Omental fat pad (tissue), 4 donors: ENCODE measurements around the gene PLEKHG4. TPM values are rescaled to one million over a fixed set of nuclear protein-coding genes. Genes with fewer than 3 reads are reported as not detected.

Experiments
- ATAC-seq: fragments of 150-250 bp; one replicate; pipeline ENCODE4 v1.9.1; 2016; ENCODE audit warnings: mild to moderate bottlenecking, moderate library complexity; ENCODE audit not compliant: low FRiP score
- DNase-seq: peaks from one replicate; pipeline ENCODE4 v3.0.0-alpha.2; 2019; ENCODE audit warnings: low spot score
- total RNA-seq, 4 donors: library from RNA; depleted of rRNA; stranded (reverse); fragments of >200 nt; gene quantifications; one replicate each; pipeline ENCODE4 v1.1.0, GENCODE V29; 2016
- TF ChIP-seq, protein P1 (sequence below), 3 donors: fragments of 450-650 bp; IDR thresholded peaks; one replicate each; pipeline ENCODE4 v1.5.1; 2016 to 2017; ENCODE audit warnings: antibody characterized with exemption in 3 of 3, mild to moderate bottlenecking in 3 of 3, moderate library complexity in 2 of 3

The PLEKHG4 gene, protein sequence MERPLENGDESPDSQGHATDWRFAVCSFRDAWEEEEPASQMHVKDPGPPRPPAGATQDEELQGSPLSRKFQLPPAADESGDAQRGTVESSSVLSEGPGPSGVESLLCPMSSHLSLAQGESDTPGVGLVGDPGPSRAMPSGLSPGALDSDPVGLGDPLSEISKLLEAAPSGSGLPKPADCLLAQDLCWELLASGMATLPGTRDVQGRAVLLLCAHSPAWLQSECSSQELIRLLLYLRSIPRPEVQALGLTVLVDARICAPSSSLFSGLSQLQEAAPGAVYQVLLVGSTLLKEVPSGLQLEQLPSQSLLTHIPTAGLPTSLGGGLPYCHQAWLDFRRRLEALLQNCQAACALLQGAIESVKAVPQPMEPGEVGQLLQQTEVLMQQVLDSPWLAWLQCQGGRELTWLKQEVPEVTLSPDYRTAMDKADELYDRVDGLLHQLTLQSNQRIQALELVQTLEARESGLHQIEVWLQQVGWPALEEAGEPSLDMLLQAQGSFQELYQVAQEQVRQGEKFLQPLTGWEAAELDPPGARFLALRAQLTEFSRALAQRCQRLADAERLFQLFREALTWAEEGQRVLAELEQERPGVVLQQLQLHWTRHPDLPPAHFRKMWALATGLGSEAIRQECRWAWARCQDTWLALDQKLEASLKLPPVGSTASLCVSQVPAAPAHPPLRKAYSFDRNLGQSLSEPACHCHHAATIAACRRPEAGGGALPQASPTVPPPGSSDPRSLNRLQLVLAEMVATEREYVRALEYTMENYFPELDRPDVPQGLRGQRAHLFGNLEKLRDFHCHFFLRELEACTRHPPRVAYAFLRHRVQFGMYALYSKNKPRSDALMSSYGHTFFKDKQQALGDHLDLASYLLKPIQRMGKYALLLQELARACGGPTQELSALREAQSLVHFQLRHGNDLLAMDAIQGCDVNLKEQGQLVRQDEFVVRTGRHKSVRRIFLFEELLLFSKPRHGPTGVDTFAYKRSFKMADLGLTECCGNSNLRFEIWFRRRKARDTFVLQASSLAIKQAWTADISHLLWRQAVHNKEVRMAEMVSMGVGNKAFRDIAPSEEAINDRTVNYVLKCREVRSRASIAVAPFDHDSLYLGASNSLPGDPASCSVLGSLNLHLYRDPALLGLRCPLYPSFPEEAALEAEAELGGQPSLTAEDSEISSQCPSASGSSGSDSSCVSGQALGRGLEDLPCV
- total RNA-seq, result 10 to 100 TPM in 3 of 4 donors, 1 to 10 TPM in 1; 5.8 to 19.9 (median 12.4) TPM

DNA sequence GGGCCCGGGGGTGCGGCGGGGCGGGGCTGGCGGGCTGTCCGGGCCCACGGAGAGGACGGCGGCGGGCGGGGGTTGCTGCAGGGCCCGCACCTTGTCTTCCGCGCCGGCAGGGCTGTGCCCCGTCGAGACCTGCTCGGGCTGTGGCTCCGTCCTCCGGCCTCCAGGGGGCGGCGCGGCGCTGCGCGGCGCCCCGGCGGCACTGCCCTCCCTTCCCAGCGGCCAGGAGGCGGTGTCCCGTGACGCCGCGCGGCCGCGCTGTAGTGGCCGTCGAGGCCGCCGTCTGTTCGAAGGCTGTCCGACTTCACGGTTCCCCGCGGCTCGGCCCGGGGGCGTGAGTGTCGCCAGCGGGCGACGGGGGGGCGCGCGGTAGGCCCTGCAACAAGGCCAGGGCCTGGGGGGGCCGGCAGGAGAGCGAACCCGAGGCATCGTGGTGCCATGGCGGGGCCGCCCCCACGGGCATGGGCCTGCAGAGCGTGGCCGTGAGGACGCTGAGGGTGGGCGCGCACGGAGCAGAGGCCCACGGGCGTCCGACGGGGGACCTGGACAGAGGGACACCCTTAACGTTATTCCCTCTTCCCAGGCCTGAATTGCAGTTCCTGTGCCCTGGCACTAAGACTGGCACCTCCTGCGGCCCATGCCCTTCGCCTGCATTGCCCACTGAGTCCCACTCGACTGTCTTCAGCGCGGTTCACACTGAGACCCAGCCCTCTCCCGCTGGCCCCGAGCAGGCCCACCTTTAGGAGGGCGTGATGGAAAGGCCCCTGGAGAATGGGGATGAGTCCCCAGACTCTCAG lies at the start of gene PLEKHG4:
Gene PLEKHG4, plus strand, starts transcription at position 237 of the 794 bp plus-strand sequence. Its CDS starts 513 bp downstream, at position 750.
- ATAC-seq (peak; percentile 81), DNase-seq (peak; percentile 26)
- TF ChIP-seq, protein P1, sequence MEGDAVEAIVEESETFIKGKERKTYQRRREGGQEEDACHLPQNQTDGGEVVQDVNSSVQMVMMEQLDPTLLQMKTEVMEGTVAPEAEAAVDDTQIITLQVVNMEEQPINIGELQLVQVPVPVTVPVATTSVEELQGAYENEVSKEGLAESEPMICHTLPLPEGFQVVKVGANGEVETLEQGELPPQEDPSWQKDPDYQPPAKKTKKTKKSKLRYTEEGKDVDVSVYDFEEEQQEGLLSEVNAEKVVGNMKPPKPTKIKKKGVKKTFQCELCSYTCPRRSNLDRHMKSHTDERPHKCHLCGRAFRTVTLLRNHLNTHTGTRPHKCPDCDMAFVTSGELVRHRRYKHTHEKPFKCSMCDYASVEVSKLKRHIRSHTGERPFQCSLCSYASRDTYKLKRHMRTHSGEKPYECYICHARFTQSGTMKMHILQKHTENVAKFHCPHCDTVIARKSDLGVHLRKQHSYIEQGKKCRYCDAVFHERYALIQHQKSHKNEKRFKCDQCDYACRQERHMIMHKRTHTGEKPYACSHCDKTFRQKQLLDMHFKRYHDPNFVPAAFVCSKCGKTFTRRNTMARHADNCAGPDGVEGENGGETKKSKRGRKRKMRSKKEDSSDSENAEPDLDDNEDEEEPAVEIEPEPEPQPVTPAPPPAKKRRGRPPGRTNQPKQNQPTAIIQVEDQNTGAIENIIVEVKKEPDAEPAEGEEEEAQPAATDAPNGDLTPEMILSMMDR (IDR thresholded peaks at IDR 0.05), result peak in 1 of 3 donors; percentile 50

DNA sequence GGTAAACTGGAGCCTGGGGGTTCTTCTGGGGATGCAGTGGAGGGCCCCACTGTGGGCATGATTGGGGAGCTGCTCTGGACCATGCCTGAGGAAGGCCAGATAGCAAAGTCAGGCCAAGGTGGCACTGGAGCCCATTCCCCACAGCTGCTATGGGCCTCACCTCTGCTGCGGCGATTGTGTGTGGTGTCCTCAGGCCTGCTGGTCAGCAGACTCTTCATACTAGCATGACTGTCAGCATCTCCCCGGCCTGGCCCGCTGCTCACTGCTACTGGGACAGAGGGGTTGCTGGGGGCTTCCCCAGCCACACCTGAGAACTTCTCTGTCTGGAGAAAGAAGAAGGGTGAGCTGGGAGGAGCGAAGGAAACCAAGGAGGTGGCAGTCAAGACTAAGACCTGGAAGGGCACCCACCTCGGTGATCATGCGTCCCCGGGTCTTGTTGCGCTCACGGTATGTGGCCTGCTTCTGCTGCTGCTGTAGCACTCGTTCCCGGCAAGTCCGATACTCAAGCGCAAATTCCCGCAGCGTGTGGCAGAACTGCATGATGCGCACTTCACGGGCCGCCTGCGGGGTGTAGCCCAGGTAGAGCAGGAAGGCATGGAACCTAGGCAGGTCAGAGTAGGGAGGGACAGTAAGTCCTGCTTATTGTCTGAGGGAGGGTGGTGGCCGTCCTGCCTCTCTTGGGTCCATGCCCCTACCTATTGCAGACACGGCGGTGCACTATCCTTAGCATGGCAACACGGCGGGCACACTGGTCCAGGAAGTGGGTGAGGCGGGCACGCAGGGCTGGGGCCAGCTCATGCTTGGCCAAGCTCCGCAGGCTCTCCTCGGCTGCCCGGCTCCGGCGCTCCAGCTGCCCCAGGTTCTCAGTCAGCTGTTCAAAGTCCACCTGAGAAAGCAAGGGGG lies 49.2 kb upstream of the PLEKHG4 start:
- DNase-seq (no peak), ATAC-seq (no peak)
- TF ChIP-seq, protein P1 (IDR thresholded peaks at IDR 0.05), result no peak

DNA sequence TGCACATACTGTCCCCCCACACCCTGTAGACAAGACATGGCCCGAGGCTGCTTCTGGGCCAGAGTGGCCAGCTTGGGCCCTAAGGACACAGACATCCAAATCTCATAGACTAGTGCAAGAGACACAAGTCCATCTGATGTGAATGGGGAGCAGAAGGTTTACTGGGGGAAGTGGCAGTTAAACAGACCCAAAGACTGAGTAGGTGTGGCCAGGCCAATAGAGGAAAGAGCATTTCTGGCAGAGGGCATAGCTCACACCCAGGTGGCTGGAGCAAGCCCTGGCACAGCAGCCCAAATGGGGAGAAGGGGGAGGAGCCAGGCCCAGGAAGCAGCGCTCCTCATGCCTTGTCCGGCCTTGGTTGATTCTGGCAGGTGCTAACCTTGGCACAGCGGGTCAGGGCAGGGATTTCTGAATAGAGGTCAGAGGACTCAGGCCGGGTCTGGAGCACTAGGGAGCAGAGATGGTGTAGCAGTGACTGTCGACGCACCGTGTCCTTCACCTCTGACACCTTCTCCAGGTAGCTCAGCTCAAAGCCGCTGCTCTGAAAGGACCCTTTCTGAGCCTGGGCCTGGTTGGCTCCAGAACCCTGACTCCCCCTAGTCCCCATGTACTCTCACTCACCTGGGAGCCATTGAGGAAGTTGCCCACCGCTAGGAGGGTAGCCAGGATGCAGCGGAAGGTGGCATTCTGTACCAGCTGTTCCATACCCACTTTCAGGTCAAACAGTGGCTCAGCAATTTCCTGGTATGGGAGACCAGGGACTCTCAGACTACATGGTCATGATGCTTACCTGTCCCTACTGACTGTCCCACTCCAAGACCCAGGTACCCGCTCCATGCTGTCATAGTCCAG lies 48.3 kb upstream of the PLEKHG4 start:
- TF ChIP-seq, protein P1 (IDR thresholded peaks at IDR 0.05), result no peak

DNA sequence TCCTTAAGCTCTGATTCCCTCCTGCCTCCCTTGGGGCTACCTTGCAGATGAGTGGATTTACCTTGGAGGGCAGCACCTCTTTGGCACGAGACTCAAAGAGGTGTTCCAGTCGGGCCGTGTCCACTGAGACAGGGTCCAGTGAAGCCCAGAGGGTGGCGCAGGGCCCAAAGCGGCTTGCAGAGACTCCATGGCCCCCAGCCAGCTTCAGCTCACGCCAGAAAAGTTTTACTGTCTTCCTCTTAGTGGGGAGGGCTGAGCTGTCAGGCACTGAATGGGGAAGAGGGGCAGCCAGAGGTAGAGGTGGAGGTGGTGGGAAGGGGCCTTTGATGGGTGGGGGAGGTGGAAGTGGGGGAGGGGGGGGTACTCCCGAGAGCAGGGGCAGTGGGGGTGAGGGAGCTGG lies 45.7 kb upstream of the PLEKHG4 start:
- TF ChIP-seq, protein P1 (IDR thresholded peaks at IDR 0.05), result no peak
- no peak for ATAC-seq
- DNase-seq, result no peak

More for the DNA sequence above, 48.3 kb upstream of the PLEKHG4 start:
- DNase-seq (no peak), ATAC-seq (no peak)

DNA sequence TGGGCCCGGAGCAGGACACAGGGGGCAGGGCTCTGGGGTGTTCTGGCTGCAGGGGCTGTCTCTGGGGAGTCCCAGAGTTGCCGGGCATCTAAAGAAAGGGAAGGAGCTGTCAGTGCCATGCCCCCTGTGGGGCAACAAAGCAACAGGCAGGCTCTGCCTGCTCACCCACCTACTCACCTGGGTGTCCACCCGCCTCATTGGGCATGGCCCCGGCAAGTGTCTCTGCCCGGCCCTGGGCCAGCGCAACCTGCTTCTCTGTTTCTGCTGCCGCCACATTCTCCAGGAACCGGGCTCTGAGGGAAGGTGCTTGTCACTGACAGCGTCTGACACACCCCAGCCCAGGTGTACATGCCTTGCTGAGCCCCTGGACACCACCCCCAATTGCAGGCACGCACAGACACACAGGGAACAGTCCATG lies 45.1 kb upstream of the PLEKHG4 start:
- ATAC-seq, result no peak
- TF ChIP-seq, protein P1 (IDR thresholded peaks at IDR 0.05), result no peak
- no peak for DNase-seq
